ENCODE data around the gene NEK10. TPM values are rescaled to one million over a fixed set of nuclear protein-coding genes. Genes with fewer than 3 reads are reported as not detected.

The NEK10 gene
- polyA plus RNA-seq, 2 donors: 0.26 to 0.55 TPM

GRCh38 chr3:27072810-27073651 is 296.2 kb downstream of the NEK10 start:
- H3K4me3 ChIP-seq (ENCODE audit: low read depth in 1 of 2, low read length in 2 of 2): no peak overlapping the region
- H3K4me1 ChIP-seq (ENCODE audit: control insufficient read depth in 2 of 2, insufficient read depth in 2 of 2, low read length in 1 of 2): peaks cover 0 to 3% of the 10 kb centered on the region in 2 donors
- H3K9me3 ChIP-seq (ENCODE audit: control insufficient read depth in 2 of 2, insufficient read depth in 1 of 2, low read depth in 1 of 2, low read length in 1 of 2): no peaks in the 10 kb centered on the region
- 58 to 74% methylated on average over 8 of the region's 8 CpGs for WGBS, 2 donors
- no peaks in the 10 kb centered on the region for H3K27me3 ChIP-seq (ENCODE audit: control insufficient read depth in 1 of 2, insufficient read depth in 2 of 2, low read length in 2 of 2)
- no peak overlapping the region for H3K27ac ChIP-seq (ENCODE audit: low read depth in 2 of 2, low read length in 1 of 2)
- H3K36me3 ChIP-seq (ENCODE audit: control insufficient read depth in 2 of 2, insufficient read depth in 2 of 2, low read length in 1 of 2): no peaks in the 10 kb centered on the region

GRCh38 chr3:27060336-27060735 is 308.8 kb downstream of the NEK10 start:
- H3K9me3 ChIP-seq (ENCODE audit: control insufficient read depth in 2 of 2, insufficient read depth in 1 of 2, low read depth in 1 of 2, low read length in 1 of 2): no peaks in the 10 kb centered on the region
- 59 to 63% methylated on average over 2 of the region's 2 CpGs for WGBS, 2 donors

More at GRCh38 chr3:27060336-27060735, 308.8 kb downstream of the NEK10 start:
- Histone ChIP-seq H3K36me3 (ENCODE audit: control insufficient read depth in 2 of 2, insufficient read depth in 2 of 2, low read length in 1 of 2) (no peaks in the 10 kb centered on the region), H3K27ac (ENCODE audit: low read depth in 2 of 2, low read length in 1 of 2) (no peak overlapping the region), H3K4me3 (ENCODE audit: low read depth in 1 of 2, low read length in 2 of 2) (no peak overlapping the region), H3K4me1 (ENCODE audit: control insufficient read depth in 2 of 2, insufficient read depth in 2 of 2, low read length in 1 of 2) (no peaks in the 10 kb centered on the region), H3K27me3 (ENCODE audit: control insufficient read depth in 1 of 2, insufficient read depth in 2 of 2, low read length in 2 of 2) (no peaks in the 10 kb centered on the region)

Other genes starting within 250 kb of the NEK10 start
- 1 to 10 TPM; 3.1 to 3.5 TPM for gene SLC4A7, start 115.0 kb upstream of the NEK10 start, polyA plus RNA-seq